SH-SY5Y (cell line): ENCODE measurements around the gene TBXAS1.
A peak's percentile ranks its signal among the peaks of the same experiment; 100 is the strongest.

Experiments used
- GATA2 ChIP-seq: IDR thresholded peaks from 2 replicates; pipeline ENCODE4 v1.6.1; 2011; ENCODE audit warnings: mild to moderate bottlenecking, low read depth, low read length
- GATA3 ChIP-seq: IDR thresholded peaks from 2 replicates; pipeline ENCODE4 v1.6.1; 2011; ENCODE audit warnings: low read depth, mild to moderate bottlenecking, low read length, moderate library complexity

Gene TBXAS1

DNA sequence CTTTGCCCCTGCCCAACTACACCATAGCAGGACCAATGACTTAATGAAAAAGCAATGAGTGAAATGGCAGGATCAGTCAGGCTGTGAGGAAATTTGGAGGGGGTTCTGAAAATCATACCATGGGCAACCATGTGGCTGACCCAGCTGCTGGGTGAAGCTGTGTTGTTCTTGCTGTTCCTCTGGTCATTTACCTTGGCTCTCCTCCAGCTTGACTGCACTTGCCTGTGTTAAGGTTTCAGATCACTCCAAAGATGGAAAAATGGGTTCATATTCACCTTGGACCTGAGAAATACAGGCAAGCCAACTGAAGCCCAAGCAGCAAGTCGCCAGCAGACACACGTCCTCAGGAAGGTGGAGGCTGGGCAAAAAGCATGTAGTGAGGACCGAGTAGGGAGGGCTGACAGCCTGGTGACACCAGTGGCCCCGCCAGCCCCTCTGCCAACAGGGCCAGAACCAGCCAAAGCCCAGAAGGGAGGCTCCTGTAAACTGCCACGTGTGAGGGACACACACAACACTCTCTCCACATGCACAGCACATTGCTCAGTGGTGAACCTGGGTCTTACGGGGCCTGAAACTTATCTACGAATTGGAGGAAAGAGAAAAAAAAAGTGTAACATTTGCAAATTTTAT, 193.6 kb downstream of the TBXAS1 start:
- TF ChIP-seq GATA2 = no peak
- no peak for TF ChIP-seq GATA3

DNA sequence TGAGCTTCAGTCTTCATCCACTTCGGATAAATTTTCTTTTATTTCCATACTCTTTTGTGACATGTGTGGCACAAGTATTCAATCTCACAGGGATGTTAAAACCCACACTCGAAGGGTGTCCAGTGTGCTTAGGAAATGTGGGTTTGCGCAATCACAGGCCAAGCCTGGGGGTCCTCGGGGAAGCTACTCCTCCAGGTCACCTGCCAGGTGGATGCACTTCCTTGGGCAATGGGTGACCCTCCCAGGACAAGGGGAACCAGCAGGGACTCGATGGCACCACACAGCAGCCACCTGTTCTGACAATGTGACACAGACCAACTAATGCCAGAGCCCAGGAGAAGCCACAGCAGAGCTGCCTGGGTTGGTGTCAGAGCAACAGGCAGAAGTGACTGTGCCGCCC, 194.7 kb downstream of the TBXAS1 start:
- TF ChIP-seq GATA2 (no peak), GATA3 (no peak)

DNA sequence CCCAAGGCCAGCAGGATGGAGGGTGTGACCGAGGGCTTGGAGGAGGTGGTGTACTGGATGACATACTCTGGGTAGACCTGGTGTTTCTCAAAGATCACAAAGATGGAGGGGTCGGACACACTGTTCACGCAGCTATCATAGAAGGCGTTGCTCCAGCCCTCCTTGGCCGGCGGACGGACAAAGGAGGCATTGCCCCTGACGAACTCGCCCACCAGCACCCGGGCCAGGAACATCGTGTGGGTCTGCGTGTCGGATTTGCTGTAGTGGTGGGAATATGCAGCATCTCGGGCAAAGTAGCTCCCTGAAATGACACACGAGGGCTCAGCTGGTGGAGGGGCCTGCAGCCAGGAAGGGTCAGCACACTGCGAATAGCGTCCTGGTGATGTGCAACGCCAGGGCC, 195.5 kb downstream of the TBXAS1 start:
- TF ChIP-seq GATA2 = no peak
- no peak for TF ChIP-seq GATA3

DNA sequence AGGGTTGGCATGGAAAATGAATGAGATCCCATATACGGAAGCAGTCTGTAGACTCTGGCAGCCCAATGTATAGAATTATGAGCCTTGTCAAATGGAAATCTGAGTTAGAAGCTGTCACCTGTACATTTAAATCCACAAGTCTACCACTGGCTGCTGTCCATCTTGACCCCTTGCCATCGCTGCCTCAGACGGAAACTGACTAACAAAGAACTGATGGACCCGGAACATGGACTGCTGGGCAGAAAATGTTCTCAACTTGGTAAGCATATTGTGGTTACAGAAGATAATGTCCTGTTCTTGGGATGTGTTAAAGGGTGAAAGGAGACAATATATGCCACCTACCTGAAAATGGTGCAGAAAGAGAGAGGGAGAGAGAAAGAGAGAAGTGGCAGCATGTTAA, 196.2 kb downstream of the TBXAS1 start:
- TF ChIP-seq GATA2 = no peak
- no peak for TF ChIP-seq GATA3

DNA sequence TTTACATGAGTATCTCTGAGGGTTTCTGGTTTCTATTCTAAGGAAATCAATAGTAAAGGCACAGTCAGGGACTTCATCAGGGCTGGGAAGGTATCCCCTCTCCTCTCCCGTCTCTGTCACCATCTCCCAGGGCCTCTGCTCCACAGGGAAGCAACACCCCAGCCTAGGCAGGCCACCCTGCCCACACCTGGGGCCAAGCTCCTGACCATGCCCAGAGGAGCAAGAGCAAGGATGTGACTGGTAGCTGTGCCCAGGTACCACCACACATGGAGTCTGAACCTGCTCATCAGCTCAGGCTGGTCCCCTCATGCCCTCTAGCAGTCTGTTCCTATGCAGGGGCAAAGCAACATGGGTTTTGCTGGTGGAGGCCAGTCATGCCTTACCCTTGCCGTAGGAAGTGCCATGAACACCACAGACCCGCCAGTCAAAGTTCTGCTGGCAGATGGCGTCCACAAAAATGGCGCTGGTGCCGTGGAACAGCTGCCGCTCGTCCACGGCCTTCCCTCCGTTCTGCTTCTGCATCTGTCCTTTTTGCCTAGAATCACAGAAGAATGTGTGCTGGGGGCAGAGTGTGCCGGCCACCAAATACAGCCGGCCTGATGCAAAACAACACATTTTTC, 196.9 kb downstream of the TBXAS1 start:
- TF ChIP-seq GATA3 (no peak), GATA2 (no peak)

DNA sequence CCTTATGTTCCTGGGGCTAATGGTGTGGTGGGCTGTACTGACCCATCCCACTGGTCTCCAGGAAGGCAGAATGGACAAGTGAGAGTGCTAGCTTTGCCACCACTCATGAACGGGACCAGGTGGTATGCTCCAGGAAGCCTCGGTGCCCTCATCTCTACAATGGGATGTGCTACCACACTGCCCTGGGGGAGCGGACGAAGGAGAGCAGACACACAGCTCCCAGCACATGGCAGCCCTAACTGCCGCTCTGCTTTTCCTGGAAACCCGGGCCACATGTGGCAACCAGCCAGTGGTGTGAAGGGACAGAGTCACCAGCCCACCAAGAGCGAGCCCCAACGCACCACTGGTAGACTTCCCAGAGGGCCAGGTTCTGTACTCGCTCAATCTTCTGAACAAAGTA, 197.9 kb downstream of the TBXAS1 start:
- TF ChIP-seq GATA3 = no peak
- TF ChIP-seq GATA2 = no peak

DNA sequence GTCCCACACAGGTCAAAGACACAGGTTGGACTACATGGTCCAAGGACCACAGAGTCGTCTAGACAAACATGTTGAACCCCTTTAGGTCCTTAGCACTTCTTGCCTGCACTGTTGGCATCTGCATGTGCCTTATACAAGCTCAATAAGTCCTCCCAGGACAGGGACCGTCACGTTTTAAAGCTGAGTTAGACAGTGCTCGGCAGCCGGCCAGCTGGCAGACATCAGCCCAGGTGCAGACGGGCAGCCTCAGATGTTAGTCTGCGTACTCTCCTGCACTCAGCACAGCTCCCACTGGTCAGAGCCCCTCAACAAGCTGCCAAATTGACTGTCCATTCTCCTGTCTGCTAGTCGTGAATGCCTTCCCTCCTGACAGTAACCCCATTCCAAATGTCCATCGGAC, 198.8 kb downstream of the TBXAS1 start:
- TF ChIP-seq GATA2 (no peak), GATA3 (no peak)

DNA sequence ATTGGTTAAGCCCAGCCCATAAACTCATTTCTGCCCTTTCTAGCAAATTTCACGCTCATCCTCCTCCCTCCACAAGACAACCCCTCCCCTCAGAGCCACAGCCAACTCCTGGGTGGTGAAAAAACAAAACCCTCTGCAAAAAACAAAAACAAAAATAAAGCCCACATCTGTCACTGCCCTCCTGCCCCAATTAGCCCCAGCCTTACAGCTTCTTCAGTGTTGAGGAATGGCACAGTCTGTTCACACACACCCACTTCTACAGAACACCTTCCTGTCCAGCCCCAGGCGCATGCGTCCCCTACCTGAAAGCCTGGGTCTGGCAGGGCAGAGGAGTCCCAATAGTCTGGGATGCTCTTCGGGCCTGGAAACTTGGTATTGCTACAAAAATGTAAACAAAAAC, 199.2 kb downstream of the TBXAS1 start:
- no peak for TF ChIP-seq GATA3
- TF ChIP-seq GATA2 = no peak

DNA sequence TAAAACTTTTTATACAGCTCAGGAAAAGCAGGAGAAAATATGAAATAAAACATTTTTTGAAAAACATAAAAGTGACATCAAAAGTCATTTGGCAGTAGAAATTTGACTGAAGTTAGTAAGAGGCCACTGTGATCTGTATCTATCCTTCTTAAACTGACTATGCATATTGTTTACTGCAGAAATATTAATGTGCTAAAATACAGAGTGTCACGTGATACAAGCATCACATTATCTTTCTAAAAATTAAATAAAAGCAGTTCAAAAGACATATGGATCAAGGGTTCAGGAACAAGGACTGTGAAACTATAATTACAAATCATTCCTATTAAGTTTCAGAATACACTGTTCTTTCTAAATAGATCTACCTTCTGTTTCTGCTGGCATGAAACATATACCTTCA, 200.0 kb downstream of the TBXAS1 start:
- TF ChIP-seq GATA3 (no peak), GATA2 (no peak)

DNA sequence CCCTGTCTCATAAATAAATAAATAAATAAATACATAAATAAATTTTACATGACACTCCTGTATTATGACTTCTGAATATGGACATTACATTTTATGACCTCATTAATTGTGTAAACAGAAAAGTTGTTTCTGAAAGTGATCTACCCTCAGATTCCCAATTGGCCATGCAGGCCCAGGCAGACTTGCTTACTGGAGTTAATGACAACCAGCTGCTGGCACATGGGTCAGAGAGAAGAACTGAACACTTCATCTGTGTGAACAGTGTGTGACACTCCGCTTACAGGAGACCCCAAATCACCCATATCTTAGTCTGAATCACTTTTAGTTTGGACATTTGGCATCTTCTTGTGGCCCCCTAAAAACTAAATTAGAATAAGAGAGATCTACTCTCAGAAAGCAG, 202.3 kb downstream of the TBXAS1 start:
- TF ChIP-seq GATA3 (no peak), GATA2 (no peak)

DNA sequence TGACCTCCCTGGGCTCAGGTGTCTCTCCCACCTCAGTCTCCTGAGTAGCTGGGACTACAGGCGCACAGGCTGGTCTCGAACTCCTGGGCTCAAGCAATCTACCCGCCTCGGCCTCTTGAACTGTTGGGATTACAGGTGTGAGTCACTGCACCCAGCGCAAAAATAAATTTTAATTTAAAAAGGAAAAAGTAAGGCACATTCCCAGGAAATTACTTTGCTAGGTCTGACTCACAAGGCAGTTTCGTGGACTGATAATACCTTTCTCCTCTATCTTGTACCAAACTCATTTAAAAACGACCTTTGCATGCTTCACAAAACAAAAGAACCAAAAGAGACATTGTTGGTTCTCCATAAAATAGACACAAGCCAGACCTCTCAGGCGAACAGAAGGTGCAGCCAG, 204.0 kb downstream of the TBXAS1 start:
- TF ChIP-seq GATA3 = no peak
- no peak for TF ChIP-seq GATA2

DNA sequence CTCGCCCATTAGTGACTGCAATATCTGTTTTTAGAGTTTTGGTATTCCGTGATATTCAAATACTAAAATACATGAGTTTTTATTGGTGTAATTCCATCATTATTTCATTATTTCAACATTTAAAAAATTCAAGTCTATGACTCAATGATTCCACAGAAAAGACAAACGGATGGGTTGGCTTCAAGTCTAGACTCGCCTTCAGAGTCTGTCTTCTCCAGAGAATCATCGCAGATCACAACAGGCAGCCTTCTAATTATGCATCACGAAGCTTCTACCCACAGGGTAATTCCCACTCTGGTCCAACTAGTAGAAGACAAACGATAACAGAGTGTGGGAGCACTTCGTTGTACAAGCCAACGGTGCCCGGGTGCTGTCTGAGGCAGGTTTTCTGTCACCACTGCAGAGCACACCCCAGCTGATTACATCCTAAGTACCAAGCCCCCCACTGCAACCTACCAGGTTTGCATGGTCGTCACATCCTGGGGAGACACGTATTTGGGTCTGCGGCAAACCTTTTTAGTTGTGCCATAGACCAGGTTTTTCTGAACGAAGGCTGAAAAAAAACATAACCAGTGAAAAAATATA, 204.8 kb downstream of the TBXAS1 start:
- TF ChIP-seq GATA2 (no peak), GATA3 (no peak)

DNA sequence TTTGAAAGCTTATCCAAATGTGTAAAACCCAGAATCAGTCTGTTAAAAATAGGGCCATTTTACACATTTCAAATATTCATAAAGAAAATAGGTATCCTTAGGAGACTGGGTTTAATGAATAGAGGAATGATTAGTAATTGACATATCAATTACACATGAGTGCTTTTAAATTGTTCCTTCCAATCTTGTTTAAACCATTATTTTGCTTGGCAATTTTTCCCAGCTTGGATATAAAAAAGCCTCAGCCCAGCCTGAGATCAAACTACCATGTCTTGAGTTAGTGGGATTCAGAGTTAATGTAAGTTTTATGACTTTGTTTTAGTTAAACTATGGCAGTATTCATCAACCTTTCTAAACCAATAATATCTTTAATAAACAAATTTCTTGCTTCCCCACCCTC, 205.4 kb downstream of the TBXAS1 start:
- TF ChIP-seq GATA2 (no peak), GATA3 (no peak)

DNA sequence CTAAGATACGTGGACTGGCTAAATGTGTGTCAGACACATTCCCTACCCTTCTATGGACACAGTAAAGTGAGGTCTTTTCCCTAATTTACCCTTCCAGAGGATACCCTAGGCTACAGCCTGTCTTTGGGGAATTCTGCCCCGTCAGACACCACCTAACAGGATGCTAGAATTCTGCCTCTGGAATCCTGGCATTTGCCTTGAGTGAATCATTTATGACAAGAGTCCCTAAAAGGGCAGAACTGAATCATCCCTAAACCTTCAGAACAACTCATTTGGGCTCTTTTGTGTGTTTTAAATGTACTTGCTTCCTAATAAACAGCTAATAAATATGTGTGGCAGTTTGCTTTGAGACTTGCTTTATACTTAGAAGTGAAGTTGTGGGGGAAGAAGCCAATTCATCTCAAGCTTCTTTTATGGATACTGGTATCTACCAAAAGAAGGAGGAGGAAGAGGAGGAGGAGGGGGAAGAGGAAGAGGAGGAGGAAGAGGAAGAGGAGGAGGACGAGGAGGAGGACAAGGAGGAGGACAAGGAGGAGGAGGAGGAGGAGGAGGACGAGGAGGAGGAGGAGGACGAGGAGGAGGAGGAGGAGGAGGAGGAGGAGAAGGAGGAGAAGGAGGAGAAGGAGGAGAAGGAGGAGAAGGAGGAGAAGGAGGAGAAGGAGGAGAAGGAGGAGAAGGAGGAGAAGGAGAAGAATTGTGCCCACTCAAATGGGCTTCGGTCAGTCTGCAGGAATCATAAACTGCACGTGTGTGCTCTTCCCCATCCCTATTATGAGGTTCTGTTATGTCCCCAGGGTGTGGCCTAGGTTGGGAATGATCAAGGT, 206.5 kb downstream of the TBXAS1 start:
- no peak for TF ChIP-seq GATA2
- no peak for TF ChIP-seq GATA3

DNA sequence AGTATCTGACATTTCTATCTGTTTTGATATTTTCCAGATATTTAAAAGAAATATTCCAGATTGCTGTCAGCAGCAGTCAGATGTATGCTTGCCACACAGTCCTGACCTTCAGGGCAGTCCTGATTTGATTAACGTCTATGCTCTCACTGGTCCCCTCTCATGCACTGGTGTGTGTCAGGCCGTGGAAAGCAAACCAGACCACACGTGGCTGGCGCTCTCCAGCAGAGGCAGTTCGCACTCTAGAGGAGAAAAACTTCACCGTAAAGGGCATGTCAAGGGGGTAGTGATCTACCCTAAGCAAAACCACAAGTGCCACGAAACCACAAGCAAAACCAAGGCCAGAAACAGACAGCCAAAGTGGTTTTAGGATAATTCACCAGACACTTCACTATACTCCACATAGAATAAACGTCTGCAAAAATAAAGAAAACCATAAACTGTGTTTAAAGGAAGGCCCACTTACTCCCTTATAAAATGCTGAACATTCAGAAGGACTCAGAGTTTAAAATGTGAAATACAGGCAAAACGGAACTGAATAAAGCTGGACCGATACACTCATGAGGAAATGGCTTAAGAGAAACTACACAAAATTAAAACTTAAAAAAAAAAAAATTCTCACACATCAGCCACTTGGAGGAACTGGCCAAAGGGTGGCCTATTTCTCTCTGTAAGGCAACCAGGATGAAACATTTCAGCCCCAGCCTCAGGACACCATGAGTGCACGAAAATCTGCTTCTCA, 207.3 kb downstream of the TBXAS1 start:
- peak; percentile 94 for TF ChIP-seq GATA2
- peak; percentile 94 for TF ChIP-seq GATA3
